ENCODE measurements around the gene FBXO34.
"Not testable (repeated sequence)": the region's sequence is repeated elsewhere in the genome, so short reads cannot be mapped to it uniquely, and the experiment has no call there.

The FBXO34 gene

GRCh38 chr14:55333711-55334485 is 62.7 kb downstream of the FBXO34 start:
- Mint-ChIP-seq H3K9me3 (no peaks in the 10 kb centered on the region), H3K4me1 (ENCODE audit: low read depth) (peaks cover 33% of the 10 kb centered on the region), H3K4me3 (no peak overlapping the region), H3K36me3 (ENCODE audit: low read depth) (peaks cover 6% of the 10 kb centered on the region), H3K27ac (no peak overlapping the region), H3K27me3 (no peaks in the 10 kb centered on the region)
- intact Hi-C loops (cut with micrococcal nuclease): no loop called here

GRCh38 chr14:55336162-55336561 is 64.9 kb downstream of the FBXO34 start:
- H3K4me3 Mint-ChIP-seq: no peak overlapping the region
- H3K4me1 Mint-ChIP-seq (ENCODE audit: low read depth): peaks cover 24% of the 10 kb centered on the region
- intact Hi-C loops (cut with micrococcal nuclease): no loop called here
- peaks cover 6% of the 10 kb centered on the region for H3K36me3 Mint-ChIP-seq (ENCODE audit: low read depth)
- no peaks in the 10 kb centered on the region for H3K9me3 Mint-ChIP-seq
- H3K27me3 Mint-ChIP-seq: no peaks in the 10 kb centered on the region
- H3K27ac Mint-ChIP-seq: no peak overlapping the region

- intact Hi-C loops (cut with micrococcal nuclease): no loop called here
- H3K27ac Mint-ChIP-seq: no peak overlapping the region
- peaks cover 6% of the 10 kb centered on the region for H3K36me3 Mint-ChIP-seq (ENCODE audit: low read depth)
- no peaks in the 10 kb centered on the region for H3K9me3 Mint-ChIP-seq
- H3K4me1 Mint-ChIP-seq (ENCODE audit: low read depth): peaks cover 29% of the 10 kb centered on the region
- H3K4me3 Mint-ChIP-seq: no peak overlapping the region
- H3K27me3 Mint-ChIP-seq: no peaks in the 10 kb centered on the region
Observed at GRCh38 chr14:55336691-55337090, 65.5 kb downstream of the FBXO34 start.

GRCh38 chr14:55339770-55340169 is 68.5 kb downstream of the FBXO34 start:
- intact Hi-C loops (cut with micrococcal nuclease): no loop called here
- no peak overlapping the region for H3K4me3 Mint-ChIP-seq
- peaks cover 25% of the 10 kb centered on the region for H3K4me1 Mint-ChIP-seq (ENCODE audit: low read depth)
- no peaks in the 10 kb centered on the region for H3K9me3 Mint-ChIP-seq
- H3K27me3 Mint-ChIP-seq: no peaks in the 10 kb centered on the region
- peaks cover 1% of the 10 kb centered on the region for H3K36me3 Mint-ChIP-seq (ENCODE audit: low read depth)
- H3K27ac Mint-ChIP-seq: no peak overlapping the region

GRCh38 chr14:55340482-55340881 is 69.3 kb downstream of the FBXO34 start:
- Mint-ChIP-seq H3K36me3 (ENCODE audit: low read depth) (peaks cover 8% of the 10 kb centered on the region), H3K4me3 (no peak overlapping the region), H3K27ac (no peak overlapping the region), H3K9me3 (no peaks in the 10 kb centered on the region), H3K4me1 (ENCODE audit: low read depth) (peaks cover 26% of the 10 kb centered on the region), H3K27me3 (no peaks in the 10 kb centered on the region)
- intact Hi-C loops (cut with micrococcal nuclease): no loop called here

- Mint-ChIP-seq H3K4me3 (no peak overlapping the region), H3K36me3 (ENCODE audit: low read depth) (peaks cover 10% of the 10 kb centered on the region), H3K27ac (no peak overlapping the region), H3K9me3 (no peaks in the 10 kb centered on the region), H3K27me3 (no peaks in the 10 kb centered on the region), H3K4me1 (ENCODE audit: low read depth) (peaks cover 32% of the 10 kb centered on the region)
- intact Hi-C loops (cut with micrococcal nuclease): no loop called here
Observed at GRCh38 chr14:55341781-55342180, 70.6 kb downstream of the FBXO34 start.

GRCh38 chr14:55344582-55345163 is 73.5 kb downstream of the FBXO34 start:
- peaks cover 34% of the 10 kb centered on the region for H3K4me1 Mint-ChIP-seq (ENCODE audit: low read depth)
- H3K27me3 Mint-ChIP-seq; H3K27ac Mint-ChIP-seq; H3K4me3 Mint-ChIP-seq; H3K9me3 Mint-ChIP-seq; intact Hi-C loops (cut with micrococcal nuclease): not testable (repeated sequence)
- H3K36me3 Mint-ChIP-seq (ENCODE audit: low read depth): peaks cover 13% of the 10 kb centered on the region

- H3K36me3 Mint-ChIP-seq (ENCODE audit: low read depth): peaks cover 35% of the 10 kb centered on the region
- intact Hi-C loops (cut with micrococcal nuclease): no loop called here
- H3K4me3 Mint-ChIP-seq: no peak overlapping the region
- no peak overlapping the region for H3K27ac Mint-ChIP-seq
- no peaks in the 10 kb centered on the region for H3K27me3 Mint-ChIP-seq
- H3K4me1 Mint-ChIP-seq (ENCODE audit: low read depth): peaks cover 20% of the 10 kb centered on the region
- H3K9me3 Mint-ChIP-seq: no peaks in the 10 kb centered on the region
Observed at GRCh38 chr14:55347040-55347439, 75.8 kb downstream of the FBXO34 start.

GRCh38 chr14:55347748-55348147 is 76.5 kb downstream of the FBXO34 start:
- no peaks in the 10 kb centered on the region for H3K9me3 Mint-ChIP-seq
- intact Hi-C loops (cut with micrococcal nuclease): no loop called here
- H3K4me3 Mint-ChIP-seq: no peak overlapping the region
- H3K27ac Mint-ChIP-seq: no peak overlapping the region
- H3K27me3 Mint-ChIP-seq: no peaks in the 10 kb centered on the region
- peaks cover 20% of the 10 kb centered on the region for H3K4me1 Mint-ChIP-seq (ENCODE audit: low read depth)
- H3K36me3 Mint-ChIP-seq (ENCODE audit: low read depth): peaks cover 42% of the 10 kb centered on the region

- peaks cover 49% of the 10 kb centered on the region for H3K36me3 Mint-ChIP-seq (ENCODE audit: low read depth)
- no peak overlapping the region for H3K27ac Mint-ChIP-seq
- H3K4me3 Mint-ChIP-seq: no peak overlapping the region
- H3K27me3 Mint-ChIP-seq: no peaks in the 10 kb centered on the region
- intact Hi-C loops (cut with micrococcal nuclease): no loop called here
- H3K4me1 Mint-ChIP-seq (ENCODE audit: low read depth): peaks cover 20% of the 10 kb centered on the region
- no peaks in the 10 kb centered on the region for H3K9me3 Mint-ChIP-seq
Observed at GRCh38 chr14:55348766-55349453, 77.7 kb downstream of the FBXO34 start.

- intact Hi-C loops (cut with micrococcal nuclease): no loop called here
- H3K4me1 Mint-ChIP-seq (ENCODE audit: low read depth): peaks cover 20% of the 10 kb centered on the region
- H3K9me3 Mint-ChIP-seq: no peaks in the 10 kb centered on the region
- H3K27me3 Mint-ChIP-seq: no peaks in the 10 kb centered on the region
- peaks cover 55% of the 10 kb centered on the region for H3K36me3 Mint-ChIP-seq (ENCODE audit: low read depth)
- H3K4me3 Mint-ChIP-seq: no peak overlapping the region
- H3K27ac Mint-ChIP-seq: no peak overlapping the region
Observed at GRCh38 chr14:55349565-55349964, 78.3 kb downstream of the FBXO34 start.

GRCh38 chr14:55350461-55350860 is 79.2 kb downstream of the FBXO34 start:
- Mint-ChIP-seq H3K4me3 (no peak overlapping the region), H3K9me3 (no peaks in the 10 kb centered on the region)
- intact Hi-C loops (cut with micrococcal nuclease): no loop called here

GRCh38 chr14:55351111-55351510 is 79.9 kb downstream of the FBXO34 start:
- H3K4me3 Mint-ChIP-seq: no peak overlapping the region
- peaks cover 60% of the 10 kb centered on the region for H3K36me3 Mint-ChIP-seq (ENCODE audit: low read depth)
- H3K27ac Mint-ChIP-seq: no peak overlapping the region
- peaks cover 9% of the 10 kb centered on the region for H3K4me1 Mint-ChIP-seq (ENCODE audit: low read depth)
- H3K9me3 Mint-ChIP-seq: no peaks in the 10 kb centered on the region
- intact Hi-C loops (cut with micrococcal nuclease): no loop called here
- no peaks in the 10 kb centered on the region for H3K27me3 Mint-ChIP-seq

More at GRCh38 chr14:55350461-55350860, 79.2 kb downstream of the FBXO34 start:
- peaks cover 14% of the 10 kb centered on the region for H3K4me1 Mint-ChIP-seq (ENCODE audit: low read depth)
- H3K27ac Mint-ChIP-seq: no peak overlapping the region
- peaks cover 56% of the 10 kb centered on the region for H3K36me3 Mint-ChIP-seq (ENCODE audit: low read depth)
- H3K27me3 Mint-ChIP-seq: no peaks in the 10 kb centered on the region

GRCh38 chr14:55352201-55352600 is 81.0 kb downstream of the FBXO34 start:
- Mint-ChIP-seq H3K4me1 (ENCODE audit: low read depth) (no peaks in the 10 kb centered on the region), H3K27ac (no peak overlapping the region), H3K36me3 (ENCODE audit: low read depth) (peaks cover 70% of the 10 kb centered on the region), H3K27me3 (no peaks in the 10 kb centered on the region), H3K9me3 (no peaks in the 10 kb centered on the region), H3K4me3 (no peak overlapping the region)
- intact Hi-C loops (cut with micrococcal nuclease): no loop called here

Measured in dendritic cell treated with granulocyte-macrophage colony-stimulating factor and Interleukin-4, amounts not matched to agents 40 ng/mL and 50 ng/mL, for 4 days (primary cell).